HAP-1 (cell line): Measurements from ENCODE around the gene PEPD.

Source experiments
- DNase-seq, 2 experiments: peaks; one replicate each; pipeline ENCODE4 v3.0.0-alpha.2; 2016 to 2020; ENCODE audit warnings: low spot score in 2 of 2
- H3K27me3 ChIP-seq: fragments of 250-450 bp; sonication (Bioruptor Pico); 2 replicates; pipeline ENCODE4 v1.5.1; 2020; ENCODE audit warnings: low read depth, mild to moderate bottlenecking, moderate library complexity
- H3K36me3 ChIP-seq: fragments of 250-450 bp; sonication (Bioruptor Pico); replicated peaks from 2 replicates; pipeline ENCODE4 v1.5.1; 2020; ENCODE audit warnings: mild to moderate bottlenecking
- H3K4me1 ChIP-seq: fragments of 250-450 bp; sonication (Bioruptor Pico); 2 replicates; pipeline ENCODE4 v1.5.1; 2020; ENCODE audit warnings: mild to moderate bottlenecking
- H3K4me3 ChIP-seq: fragments of 250-450 bp; sonication (Bioruptor Pico); 2 replicates; pipeline ENCODE4 v1.5.1; 2020; ENCODE audit warnings: mild to moderate bottlenecking, moderate library complexity
- H3K9me3 ChIP-seq: fragments of 250-450 bp; sonication (Bioruptor Pico); 2 replicates; pipeline ENCODE4 v1.5.1; 2020; ENCODE audit warnings: mild to moderate bottlenecking, moderate library complexity
- in situ Hi-C: fragments of 300-500 bp; cut with MboI; formaldehyde crosslinking; loops from 3 replicates; pipeline ENCODE4 v1.14.3; 2020; ENCODE audit warnings: low sequenced_read_pairs, inconsistent platforms, mixed read lengths

The PEPD gene

GRCh38 chr19:33554821-33555220 lies 33.2 kb upstream of the PEPD start:
- H3K36me3 ChIP-seq, result no peaks in the 10 kb centered on the region
- in situ Hi-C loops, result no loop called here
- no peaks in the 10 kb centered on the region for H3K4me1 ChIP-seq
- DNase-seq, result no peak
- H3K27me3 ChIP-seq, result no peaks in the 10 kb centered on the region
- no peak overlapping the region for H3K4me3 ChIP-seq
- no peaks in the 10 kb centered on the region for H3K9me3 ChIP-seq

- H3K27me3 ChIP-seq, result no peaks in the 10 kb centered on the region
- H3K36me3 ChIP-seq, result no peaks in the 10 kb centered on the region
- H3K9me3 ChIP-seq, result no peaks in the 10 kb centered on the region
- no peak for DNase-seq
- in situ Hi-C loops, result no loop called here
- H3K4me1 ChIP-seq, result no peaks in the 10 kb centered on the region
- H3K4me3 ChIP-seq, result no peak overlapping the region
These were observed 32.8 kb upstream of the PEPD start for GRCh38 chr19:33554391-33554790.

- no peaks in the 10 kb centered on the region for H3K9me3 ChIP-seq
- in situ Hi-C loops, result no loop called here
- no peak overlapping the region for H3K4me3 ChIP-seq
- DNase-seq, result no peak
- no peaks in the 10 kb centered on the region for H3K4me1 ChIP-seq
- no peaks in the 10 kb centered on the region for H3K36me3 ChIP-seq
- no peaks in the 10 kb centered on the region for H3K27me3 ChIP-seq
These were observed 32.1 kb upstream of the PEPD start for GRCh38 chr19:33553530-33554310.

- H3K9me3 ChIP-seq, result no peaks in the 10 kb centered on the region
- in situ Hi-C loops, result no loop called here
These were observed 31.3 kb upstream of the PEPD start for GRCh38 chr19:33552928-33553279.

GRCh38 chr19:33552191-33552927 lies 30.8 kb upstream of the PEPD start:
- H3K9me3 ChIP-seq, result no peaks in the 10 kb centered on the region
- H3K27me3 ChIP-seq, result no peaks in the 10 kb centered on the region
- H3K4me3 ChIP-seq, result no peak overlapping the region
- H3K4me1 ChIP-seq, result no peaks in the 10 kb centered on the region
- in situ Hi-C loops, result no loop called here
- DNase-seq, result no peak
- H3K36me3 ChIP-seq, result no peaks in the 10 kb centered on the region

More at GRCh38 chr19:33552928-33553279, 31.3 kb upstream of the PEPD start:
- Histone ChIP-seq H3K27me3 (no peaks in the 10 kb centered on the region), H3K4me1 (no peaks in the 10 kb centered on the region), H3K4me3 (no peak overlapping the region), H3K36me3 (no peaks in the 10 kb centered on the region)
- DNase-seq, result no peak

- Histone ChIP-seq H3K4me3 (no peak overlapping the region), H3K4me1 (no peaks in the 10 kb centered on the region), H3K9me3 (no peaks in the 10 kb centered on the region), H3K36me3 (no peaks in the 10 kb centered on the region), H3K27me3 (no peaks in the 10 kb centered on the region)
- no peak for DNase-seq
- in situ Hi-C loops, result no loop called here
These were observed 30.1 kb upstream of the PEPD start for GRCh38 chr19:33551676-33552075.

- no peak overlapping the region for H3K4me3 ChIP-seq
- H3K4me1 ChIP-seq, result no peaks in the 10 kb centered on the region
- no peaks in the 10 kb centered on the region for H3K9me3 ChIP-seq
- no peaks in the 10 kb centered on the region for H3K27me3 ChIP-seq
- in situ Hi-C loops, result no loop called here
- H3K36me3 ChIP-seq, result no peaks in the 10 kb centered on the region
- no peak for DNase-seq
These were observed 29.2 kb upstream of the PEPD start for GRCh38 chr19:33550768-33551167.

GRCh38 chr19:33547676-33548075 lies 26.1 kb upstream of the PEPD start:
- DNase-seq, result no peak
- Histone ChIP-seq H3K9me3 (no peaks in the 10 kb centered on the region), H3K4me1 (no peaks in the 10 kb centered on the region), H3K36me3 (no peaks in the 10 kb centered on the region), H3K27me3 (no peaks in the 10 kb centered on the region), H3K4me3 (no peak overlapping the region)
- in situ Hi-C loops, result no loop called here

- in situ Hi-C loops, result no loop called here
These were observed 25.1 kb upstream of the PEPD start for GRCh38 chr19:33546656-33547055.

GRCh38 chr19:33545217-33545981 lies 23.8 kb upstream of the PEPD start:
- no peak for DNase-seq
- in situ Hi-C loops, result no loop called here
- H3K9me3 ChIP-seq, result no peaks in the 10 kb centered on the region
- H3K27me3 ChIP-seq, result no peaks in the 10 kb centered on the region
- H3K4me1 ChIP-seq, result no peaks in the 10 kb centered on the region
- H3K4me3 ChIP-seq, result no peak overlapping the region
- H3K36me3 ChIP-seq, result no peaks in the 10 kb centered on the region

More at GRCh38 chr19:33546656-33547055, 25.1 kb upstream of the PEPD start:
- Histone ChIP-seq H3K4me1 (no peaks in the 10 kb centered on the region), H3K9me3 (no peaks in the 10 kb centered on the region), H3K36me3 (no peaks in the 10 kb centered on the region), H3K4me3 (no peak overlapping the region), H3K27me3 (no peaks in the 10 kb centered on the region)
- DNase-seq, result no peak

GRCh38 chr19:33535226-33535625 lies 13.6 kb upstream of the PEPD start:
- in situ Hi-C loops, result no loop called here
- H3K36me3 ChIP-seq, result no peaks in the 10 kb centered on the region
- H3K4me3 ChIP-seq, result no peak overlapping the region
- H3K9me3 ChIP-seq, result no peaks in the 10 kb centered on the region
- H3K27me3 ChIP-seq, result peaks cover 8% of the 10 kb centered on the region; the same call in 1 of the 2 replicates
- H3K4me1 ChIP-seq, result no peaks in the 10 kb centered on the region
- no peak for DNase-seq

- no peaks in the 10 kb centered on the region for H3K9me3 ChIP-seq
- H3K4me1 ChIP-seq, result no peaks in the 10 kb centered on the region
- in situ Hi-C loops, result no loop called here
- H3K4me3 ChIP-seq, result no peak overlapping the region
- DNase-seq, result no peak
- peaks cover 13% of the 10 kb centered on the region; the same call in 1 of the 2 replicates for H3K27me3 ChIP-seq
- H3K36me3 ChIP-seq, result no peaks in the 10 kb centered on the region
These were observed 11.4 kb upstream of the PEPD start for GRCh38 chr19:33532859-33533460.

GRCh38 chr19:33530842-33531241 lies 9.3 kb upstream of the PEPD start:
- no peak for DNase-seq
- no peaks in the 10 kb centered on the region for H3K36me3 ChIP-seq
- H3K4me1 ChIP-seq, result no peaks in the 10 kb centered on the region
- no peaks in the 10 kb centered on the region for H3K9me3 ChIP-seq
- in situ Hi-C loops, result no loop called here
- no peak overlapping the region for H3K4me3 ChIP-seq
- peaks cover 12% of the 10 kb centered on the region for H3K27me3 ChIP-seq
